Adrenal gland (tissue), 12 donors: ENCODE measurements around the gene GATAD2B. TPM values are rescaled to one million over a fixed set of nuclear protein-coding genes. Genes with fewer than 3 reads are reported as not detected.
"Not testable (repeated sequence)": the region's sequence is repeated elsewhere in the genome, so short reads cannot be mapped to it uniquely, and the experiment has no call there.

Experiments used
- DNase-seq, 7 donors: peaks; one replicate each; pipeline ENCODE4 v3.0.0-alpha.2; 2019 to 2020
- H3K27ac ChIP-seq, 5 donors: fragments of 200-600 bp; sonication (generic) in 4 of 5; 1 replicate in 3 of 5; 2 replicates in 2 of 5; pipeline versions ENCODE4 v1.5.1 to v1.8.0; 2016 to 2020; ENCODE audit warnings: mild to moderate bottlenecking in 1 of 5
- H3K27me3 ChIP-seq: fragments of 200-600 bp; 2 replicates; pipeline ENCODE4 v1.8.0; 2021
- H3K36me3 ChIP-seq, 2 donors: fragments of 200-600 bp; replicated peaks in 1 of 2; 1 replicate in 1 of 2; 2 replicates in 1 of 2; pipeline versions ENCODE4 v1.5.1 to v1.8.0; 2018 to 2022
- H3K4me1 ChIP-seq, 2 donors: fragments of 200-600 bp; replicated peaks in 1 of 2; 1 replicate in 1 of 2; 2 replicates in 1 of 2; pipeline versions ENCODE4 v1.5.1 to v1.8.0; 2018 to 2021
- H3K4me3 ChIP-seq, 4 donors: fragments of 200-600 bp; sonication (generic) in 3 of 4; one replicate each; pipeline ENCODE4 v1.5.1; 2016 to 2018
- H3K9me3 ChIP-seq, 3 donors: fragments of 200-600 bp; sonication (generic) in 1 of 3; replicated peaks in 1 of 3; 1 replicate in 2 of 3; 2 replicates in 1 of 3; pipeline versions ENCODE4 v1.5.1 to v1.8.0; 2016 to 2021
- POLR2A ChIP-seq, 2 donors: fragments of 450-650 bp; IDR thresholded peaks; one replicate each; pipeline ENCODE4 v1.6.1; 2017; ENCODE audit warnings: antibody characterized with exemption in 2 of 2, mild to moderate bottlenecking in 2 of 2, moderate library complexity in 1 of 2
- WGBS, 4 donors: extraction: QIAGEN DNeasy Blood & Tissue Kit in 2 of 4; methylation state at CpG; one replicate each; pipeline versions ENCODE4 v1.1.5 to v1.1.7; 2013 to 2017; 5-methylcytosine and 5-hydroxymethylcytosine counted together
- intact Hi-C, 2 donors: fragments of 100-400 bp; cut with DNase I; formaldehyde crosslinking; loops; one replicate each; pipeline versions ENCODE4 v1.14.1 to v1.15.0; 2022 to 2023
- polyA plus RNA-seq, 3 donors: library from polyadenylated mRNA; stranded (reverse); fragments of 200-250 nt in 2 of 3; fragments of 350-450 nt in 1 of 3; fragmentation: Illumina TruSeq in 1 of 3; extraction: RNeasy Lipid Tissue Mini Kit (QIAGEN cat#74804) in 1 of 3; gene quantifications; one replicate each; pipeline ENCODE4 v1.2.3, GENCODE V29; 2013 to 2014
- total RNA-seq, 9 donors: library from RNA; depleted of rRNA in 4 of 9; stranded (reverse); fragments of >200 nt in 4 of 9; fragments of 120-200 nt in 1 of 9; fragmentation: NEBNext Ultra II Directional in 1 of 9; extraction: Animal tissue kit (Norgen Biotek cat#: 25700) in 1 of 9; gene quantifications; one replicate each; pipeline versions ENCODE4 v1.1.0 to v1.2.4, GENCODE V29; 2013 to 2023
- TF ChIP-seq, protein P1 (sequence below), 6 experiments: fragments of 450-650 bp in 4 of 6; fragments of 200-600 bp in 2 of 6; sonication (generic) in 1 of 6; IDR thresholded peaks; 1 replicate in 5 of 6; 2 replicates in 1 of 6; pipeline versions ENCODE4 v1.5.1 to v1.8.0; 2016 to 2021; ENCODE audit warnings: antibody characterized with exemption in 6 of 6, mild to moderate bottlenecking in 2 of 6, moderate library complexity in 1 of 6
- donor health status: healthy with polysubstance abuse.
- donor health status: Bipolar disorder and iron deficiency.
- donor health status: DM: yes; HTN: yes; CAD: no.
- donor health status: DM: no; HTN: no; CAD: no.
- donor health status: DM: no; HTN: no; CAD: no.
- donor health status: DM: yes; HTN: yes; CAD: no.

The GATAD2B gene
- total and polyA plus RNA-seq, 12 donors: 3.0 to 43.3 (median 16.6) TPM

DNA sequence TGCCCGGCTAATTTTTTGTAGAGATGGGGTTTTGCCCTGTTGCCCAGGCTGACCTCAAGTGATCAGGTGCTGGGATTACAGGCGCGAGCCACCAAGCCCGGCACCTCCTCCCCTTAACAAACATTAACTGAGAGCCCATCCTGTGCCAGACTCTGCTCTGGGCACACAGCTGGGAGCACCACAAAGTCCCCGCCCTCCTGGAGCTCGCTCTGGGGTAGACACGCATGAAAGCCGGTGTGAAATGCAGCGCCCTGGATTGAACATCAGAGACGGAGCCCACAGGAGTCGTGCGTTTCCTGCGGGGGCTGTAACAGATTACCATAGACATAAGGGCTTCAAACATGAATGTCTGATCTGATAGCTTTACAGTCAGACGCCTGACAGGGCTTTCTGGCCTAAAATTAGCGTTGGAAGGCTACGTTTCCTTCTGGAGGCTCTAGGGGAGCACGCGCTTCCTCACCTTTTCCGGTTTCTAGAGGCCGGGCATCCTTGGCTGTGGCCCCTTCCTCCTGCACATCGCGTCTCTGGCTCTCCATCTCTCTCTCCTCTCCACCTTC lies 133.2 kb downstream of the GATAD2B start:
- DNase-seq: peak in 1 of 7 donors; percentile 14
- TF ChIP-seq, protein P1, sequence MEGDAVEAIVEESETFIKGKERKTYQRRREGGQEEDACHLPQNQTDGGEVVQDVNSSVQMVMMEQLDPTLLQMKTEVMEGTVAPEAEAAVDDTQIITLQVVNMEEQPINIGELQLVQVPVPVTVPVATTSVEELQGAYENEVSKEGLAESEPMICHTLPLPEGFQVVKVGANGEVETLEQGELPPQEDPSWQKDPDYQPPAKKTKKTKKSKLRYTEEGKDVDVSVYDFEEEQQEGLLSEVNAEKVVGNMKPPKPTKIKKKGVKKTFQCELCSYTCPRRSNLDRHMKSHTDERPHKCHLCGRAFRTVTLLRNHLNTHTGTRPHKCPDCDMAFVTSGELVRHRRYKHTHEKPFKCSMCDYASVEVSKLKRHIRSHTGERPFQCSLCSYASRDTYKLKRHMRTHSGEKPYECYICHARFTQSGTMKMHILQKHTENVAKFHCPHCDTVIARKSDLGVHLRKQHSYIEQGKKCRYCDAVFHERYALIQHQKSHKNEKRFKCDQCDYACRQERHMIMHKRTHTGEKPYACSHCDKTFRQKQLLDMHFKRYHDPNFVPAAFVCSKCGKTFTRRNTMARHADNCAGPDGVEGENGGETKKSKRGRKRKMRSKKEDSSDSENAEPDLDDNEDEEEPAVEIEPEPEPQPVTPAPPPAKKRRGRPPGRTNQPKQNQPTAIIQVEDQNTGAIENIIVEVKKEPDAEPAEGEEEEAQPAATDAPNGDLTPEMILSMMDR (IDR thresholded peaks at IDR 0.05): no peak
- no peak for TF ChIP-seq POLR2A (IDR thresholded peaks at IDR 0.05)
- peak overlapping the region; percentile 57 to 92 (median 74) for H3K27ac ChIP-seq
- no peaks in the 10 kb centered on the region for H3K9me3 ChIP-seq
- H3K36me3 ChIP-seq: no peaks in the 10 kb centered on the region
- peaks cover 0 to 18% of the 10 kb centered on the region in 2 donors for H3K4me1 ChIP-seq
- intact Hi-C loops: loop anchor here (10.0 kb wide), 1 partner anchor 155 kb away; the partner anchor contains the start of gene DENND4B (in 2 of the 2)
- H3K27me3 ChIP-seq: no peaks in the 10 kb centered on the region
- WGBS, 4 donors: 63 to 70% (median 66%) methylated on average over 17 to 22 of the region's 22 CpGs
- H3K4me3 ChIP-seq: peak overlapping the region in 1 of 4 donors; percentile 28

DNA sequence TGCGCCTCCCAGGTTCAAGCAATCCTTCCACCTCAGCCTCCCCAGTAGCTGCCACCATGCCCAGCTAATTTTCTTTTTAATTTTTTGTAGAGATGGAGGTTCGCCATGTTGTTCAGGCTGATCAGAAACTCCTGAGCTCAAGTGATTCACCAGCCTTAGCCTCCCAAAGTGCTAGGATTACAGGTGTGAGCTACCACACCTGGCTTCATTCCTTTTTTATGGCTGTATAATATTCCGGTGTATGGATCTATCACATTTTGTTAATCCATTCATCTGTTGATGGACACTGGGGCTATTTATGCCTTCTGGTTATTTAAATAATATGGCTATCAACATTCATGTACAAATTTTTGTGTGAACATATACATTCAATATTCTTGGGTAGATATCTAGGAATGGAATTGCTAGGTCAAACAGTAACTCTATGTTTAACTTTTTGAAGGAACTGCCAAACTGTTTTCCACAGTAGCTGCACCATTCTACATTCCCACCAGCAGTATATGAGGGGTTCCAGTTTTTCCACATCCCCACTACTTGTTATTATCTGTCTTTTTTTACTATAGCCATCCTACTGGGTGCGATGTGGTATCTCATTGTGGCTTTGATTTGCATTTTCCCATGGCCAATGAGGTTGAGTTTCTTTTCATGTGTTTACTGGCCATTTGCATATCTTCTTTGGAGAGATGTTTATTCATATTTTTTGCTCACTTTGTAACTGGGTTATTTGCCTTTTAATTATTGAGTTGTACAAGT lies 136.6 kb downstream of the GATAD2B start:
- intact Hi-C loops: no loop called here
- no peaks in the 10 kb centered on the region for H3K27me3 ChIP-seq
- no peaks in the 10 kb centered on the region for H3K36me3 ChIP-seq
- H3K27ac ChIP-seq: no peak overlapping the region
- no peak overlapping the region for H3K4me3 ChIP-seq
- H3K4me1 ChIP-seq: peaks cover 0 to 27% of the 10 kb centered on the region in 2 donors
- WGBS, 4 donors: 88 to 95% (median 93%) methylated on average over 4 of the region's 4 CpGs
- no peaks in the 10 kb centered on the region for H3K9me3 ChIP-seq
- TF ChIP-seq POLR2A (IDR thresholded peaks at IDR 0.05): no peak
- TF ChIP-seq, protein P1 (IDR thresholded peaks at IDR 0.05): no peak
- no peak for DNase-seq

DNA sequence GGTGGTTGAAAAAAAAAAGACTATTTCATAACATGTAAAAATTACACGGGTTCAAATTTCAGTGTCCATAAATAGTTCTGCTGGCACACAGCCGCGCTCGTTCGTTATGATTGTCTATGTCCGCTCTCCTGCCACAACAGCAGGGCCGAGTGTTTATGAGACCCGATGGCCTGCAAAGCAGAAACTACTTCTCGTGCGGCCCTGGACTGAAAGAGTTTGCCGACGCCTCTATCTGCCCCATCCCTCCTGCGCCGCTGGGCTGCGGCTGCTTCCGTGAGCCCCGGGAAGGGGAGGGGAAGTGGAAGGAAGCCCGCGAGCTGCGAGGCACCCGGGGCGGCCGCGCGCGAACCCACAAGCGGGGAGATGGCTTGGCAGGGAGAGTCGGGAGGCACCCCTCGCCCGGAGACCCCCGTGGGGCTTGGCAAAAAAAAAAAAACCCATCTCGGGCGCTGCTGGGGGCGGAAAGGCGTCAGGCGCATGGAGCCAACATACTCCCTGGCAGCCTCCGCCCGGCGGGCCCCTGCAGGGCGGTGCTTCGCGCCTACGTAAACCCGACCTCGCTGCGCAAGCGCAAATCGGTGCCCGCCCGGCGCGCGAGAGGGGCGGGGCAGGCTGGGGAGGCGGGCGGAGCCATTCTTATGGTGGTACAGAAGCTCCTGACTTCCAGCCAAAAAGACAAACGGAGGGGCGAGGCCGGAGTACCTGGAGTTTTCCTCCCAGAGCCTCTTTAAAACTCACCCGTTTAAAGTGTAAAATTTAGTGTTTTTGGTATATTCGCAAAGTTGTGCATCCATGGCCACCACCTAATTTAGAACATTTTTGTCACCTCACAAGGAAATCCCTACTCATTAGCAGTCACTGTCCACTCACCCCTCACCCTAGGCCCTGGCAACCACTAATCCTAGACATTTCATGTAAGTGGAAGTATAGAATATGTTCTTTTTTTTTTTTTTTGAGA lies 139.3 kb downstream of the GATAD2B start:
- intact Hi-C loops: no loop called here
- 0% methylated on average over 18 to 60 of the region's 61 CpGs for WGBS, 4 donors

DNA sequence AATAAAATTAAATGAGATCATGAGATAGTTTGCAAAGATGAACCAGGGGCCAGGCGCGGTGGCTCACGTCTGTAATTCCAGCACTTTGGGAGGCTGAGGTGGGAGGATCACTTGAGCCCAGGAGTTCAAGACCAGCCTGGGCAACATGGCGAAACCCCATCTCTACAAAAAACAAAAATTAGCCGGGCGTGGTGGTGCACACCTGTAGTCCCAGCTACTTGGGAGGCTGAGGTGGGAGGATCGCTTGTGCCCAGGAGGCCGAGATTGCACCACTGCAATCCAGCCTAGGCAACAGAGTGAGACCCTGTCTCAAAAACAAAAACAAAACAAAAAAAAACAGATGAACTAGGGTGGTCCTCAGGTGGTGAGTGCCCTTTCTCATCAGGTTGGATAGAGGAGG lies 140.1 kb downstream of the GATAD2B start:
- intact Hi-C loops, DNase-seq, H3K27me3 ChIP-seq, H3K36me3 ChIP-seq, H3K9me3 ChIP-seq: not testable (repeated sequence)
- H3K27ac ChIP-seq: peak overlapping the region; percentile 88 to 97 (median 95)
- 84 to 90% (median 89%) methylated on average over 8 of the region's 8 CpGs for WGBS, 4 donors
- H3K4me1 ChIP-seq: peaks cover 16 to 27% of the 10 kb centered on the region in 2 donors
- peak overlapping the region in 1 of 4 donors; percentile 82 for H3K4me3 ChIP-seq

More for the DNA sequence above, 139.3 kb downstream of the GATAD2B start:
- Histone ChIP-seq H3K9me3 (no peaks in the 10 kb centered on the region), H3K27me3 (no peaks in the 10 kb centered on the region), H3K36me3 (no peaks in the 10 kb centered on the region), H3K27ac (peak overlapping the region; percentile 88 to 97 (median 95)), H3K4me3 (peak overlapping the region in 3 of 4 donors; percentile 51 to 82 (median 62)), H3K4me1 (peaks cover 11 to 22% of the 10 kb centered on the region in 2 donors)
- TF ChIP-seq, protein P1 (IDR thresholded peaks at IDR 0.05): peak in 4 of 6 experiments; percentile 9 to 51 (median 36)
- TF ChIP-seq POLR2A (IDR thresholded peaks at IDR 0.05): peak; percentile 80
- peak; percentile 88 to 93 (median 90) for DNase-seq
